ENCODE results near the gene DPP4. TPM values are rescaled to one million over a fixed set of nuclear protein-coding genes. Genes with fewer than 3 reads are reported as not detected.
"Not testable (repeated sequence)": the region's sequence is repeated elsewhere in the genome, so short reads cannot be mapped to it uniquely, and the experiment has no call there.

Gene DPP4
- total and polyA plus RNA-seq, 4 donors = 7.2 to 51.6 (median 21.3) TPM

DNA sequence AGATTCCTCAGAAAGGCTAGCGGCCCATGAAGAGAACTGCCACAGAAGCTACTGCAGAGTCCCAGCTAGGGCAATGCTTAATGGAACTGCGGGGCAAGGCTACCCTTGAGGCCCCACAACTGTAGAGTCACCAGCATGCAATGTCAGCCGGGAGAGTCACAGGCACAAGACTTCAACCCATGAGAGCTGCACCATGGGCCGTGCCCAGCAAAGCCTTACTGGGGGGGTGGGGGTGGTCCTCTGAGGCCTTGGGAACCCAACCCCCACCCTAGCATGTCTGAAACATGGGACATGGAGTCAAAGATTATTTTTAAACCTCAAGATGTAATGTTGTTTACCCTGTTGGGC lies 20.2 kb downstream of the DPP4 start:
- no peak for ATAC-seq (ENCODE audit: insufficient read depth, low FRiP score)

DNA sequence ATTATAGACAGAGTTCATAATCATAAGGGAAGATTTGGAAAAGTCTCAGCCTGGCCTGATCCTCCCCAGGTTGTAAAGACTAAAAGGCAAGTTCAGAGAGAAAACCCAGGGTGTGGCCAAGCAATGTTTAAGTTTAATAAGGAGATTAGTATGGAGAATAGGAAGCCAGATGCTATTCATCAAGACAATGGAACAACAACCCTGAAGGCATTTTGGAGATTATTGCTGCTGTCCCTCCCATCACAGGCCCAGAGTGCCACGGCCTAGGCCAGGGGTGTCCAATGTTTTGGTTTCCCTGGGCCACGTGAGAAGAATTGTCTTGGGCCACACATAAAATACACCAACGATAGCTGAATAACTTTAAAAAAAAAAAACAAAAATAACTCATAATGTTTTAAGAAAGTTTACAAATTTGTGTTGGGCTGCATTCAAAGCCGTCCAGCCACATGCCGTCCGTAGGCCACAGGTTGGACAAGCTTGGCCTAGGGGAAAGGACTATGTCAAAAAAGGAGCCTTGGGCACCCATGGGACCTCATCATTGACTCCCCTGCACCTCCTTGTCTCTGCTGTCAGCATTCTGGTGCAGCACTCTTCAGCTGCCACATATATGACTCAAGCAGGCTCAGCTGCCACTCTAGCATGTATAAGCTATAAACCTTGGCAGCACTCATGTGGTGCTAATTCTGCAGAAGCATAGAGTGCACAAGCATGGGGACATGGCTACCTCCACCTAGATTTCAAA lies 20.8 kb downstream of the DPP4 start:
- TF ChIP-seq, protein P1, sequence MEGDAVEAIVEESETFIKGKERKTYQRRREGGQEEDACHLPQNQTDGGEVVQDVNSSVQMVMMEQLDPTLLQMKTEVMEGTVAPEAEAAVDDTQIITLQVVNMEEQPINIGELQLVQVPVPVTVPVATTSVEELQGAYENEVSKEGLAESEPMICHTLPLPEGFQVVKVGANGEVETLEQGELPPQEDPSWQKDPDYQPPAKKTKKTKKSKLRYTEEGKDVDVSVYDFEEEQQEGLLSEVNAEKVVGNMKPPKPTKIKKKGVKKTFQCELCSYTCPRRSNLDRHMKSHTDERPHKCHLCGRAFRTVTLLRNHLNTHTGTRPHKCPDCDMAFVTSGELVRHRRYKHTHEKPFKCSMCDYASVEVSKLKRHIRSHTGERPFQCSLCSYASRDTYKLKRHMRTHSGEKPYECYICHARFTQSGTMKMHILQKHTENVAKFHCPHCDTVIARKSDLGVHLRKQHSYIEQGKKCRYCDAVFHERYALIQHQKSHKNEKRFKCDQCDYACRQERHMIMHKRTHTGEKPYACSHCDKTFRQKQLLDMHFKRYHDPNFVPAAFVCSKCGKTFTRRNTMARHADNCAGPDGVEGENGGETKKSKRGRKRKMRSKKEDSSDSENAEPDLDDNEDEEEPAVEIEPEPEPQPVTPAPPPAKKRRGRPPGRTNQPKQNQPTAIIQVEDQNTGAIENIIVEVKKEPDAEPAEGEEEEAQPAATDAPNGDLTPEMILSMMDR (IDR thresholded peaks at IDR 0.05; ENCODE audit: control extremely low read depth, extremely low read depth) = no peak
- Histone ChIP-seq H3K36me3 (ENCODE audit: control insufficient read depth in 4 of 4, insufficient read depth in 4 of 4, low read length in 4 of 4) (no peaks in the 10 kb centered on the region), H3K27me3 (ENCODE audit: control insufficient read depth in 3 of 3, insufficient read depth in 3 of 3, low read length in 2 of 3) (no peaks in the 10 kb centered on the region), H3K9ac (ENCODE audit: insufficient read depth in 1 of 2, low read length in 2 of 2) (no peak overlapping the region), H3K9me3 (ENCODE audit: control insufficient read depth in 4 of 4, insufficient read depth in 3 of 4, low read length in 3 of 4) (peaks cover 0 to 8% (median 1%) of the 10 kb centered on the region in 4 donors), H3K4me3 (no peak overlapping the region), H3K4me1 (ENCODE audit: control insufficient read depth in 5 of 5, insufficient read depth in 5 of 5, low read length in 5 of 5) (peaks cover 0 to 1% (median 0%) of the 10 kb centered on the region in 5 donors), H3K27ac (ENCODE audit: low read depth in 1 of 2, low read length in 1 of 2) (no peak overlapping the region)
- no peak for ATAC-seq (ENCODE audit: insufficient read depth, low FRiP score)
- WGBS, 2 donors = 84 to 91% methylated on average over 6 of the region's 6 CpGs
- DNase-seq = no peak

More for the DNA sequence above, 20.2 kb downstream of the DPP4 start:
- peaks cover 0 to 1% (median 0%) of the 10 kb centered on the region in 5 donors for H3K4me1 ChIP-seq (ENCODE audit: control insufficient read depth in 5 of 5, insufficient read depth in 5 of 5, low read length in 5 of 5)
- no peak overlapping the region for H3K9ac ChIP-seq (ENCODE audit: insufficient read depth in 1 of 2, low read length in 2 of 2)
- H3K27me3 ChIP-seq (ENCODE audit: control insufficient read depth in 3 of 3, insufficient read depth in 3 of 3, low read length in 2 of 3) = no peaks in the 10 kb centered on the region
- H3K4me3 ChIP-seq = no peak overlapping the region
- H3K27ac ChIP-seq (ENCODE audit: low read depth in 1 of 2, low read length in 1 of 2) = no peak overlapping the region
- WGBS, 2 donors = 96 to 99% methylated on average over 4 of the region's 4 CpGs
- TF ChIP-seq, protein P1 (IDR thresholded peaks at IDR 0.05; ENCODE audit: control extremely low read depth, extremely low read depth) = no peak
- peaks cover 0 to 8% (median 1%) of the 10 kb centered on the region in 4 donors for H3K9me3 ChIP-seq (ENCODE audit: control insufficient read depth in 4 of 4, insufficient read depth in 3 of 4, low read length in 3 of 4)
- H3K36me3 ChIP-seq (ENCODE audit: control insufficient read depth in 4 of 4, insufficient read depth in 4 of 4, low read length in 4 of 4) = no peaks in the 10 kb centered on the region
- no peak for DNase-seq

DNA sequence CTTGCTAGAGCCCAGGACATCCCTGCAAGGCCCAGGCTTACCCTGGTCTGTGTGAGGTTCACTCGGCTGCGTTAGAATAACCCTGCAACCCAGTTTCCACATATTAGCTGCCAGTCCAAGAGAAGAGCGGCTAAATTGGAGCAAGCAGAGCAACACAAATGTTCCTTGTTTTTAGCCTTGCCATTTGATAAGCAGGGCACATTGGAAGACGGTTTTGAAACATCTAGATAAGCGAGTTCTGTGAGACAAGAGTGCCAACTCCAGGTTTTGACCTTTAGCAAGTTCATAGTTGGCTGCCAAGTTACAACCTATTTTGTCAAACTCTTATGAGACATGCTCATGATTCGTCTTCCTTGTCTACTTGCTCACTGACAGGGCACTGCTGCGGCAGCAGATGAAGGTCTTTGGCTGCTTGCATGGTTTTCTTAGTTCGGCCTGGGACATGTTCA lies 23.5 kb downstream of the DPP4 start:
- 83 to 86% methylated on average over 8 of the region's 8 CpGs for WGBS, 2 donors
- Histone ChIP-seq H3K9me3 (ENCODE audit: control insufficient read depth in 4 of 4, insufficient read depth in 3 of 4, low read length in 3 of 4) (no peaks in the 10 kb centered on the region), H3K27me3 (ENCODE audit: control insufficient read depth in 3 of 3, insufficient read depth in 3 of 3, low read length in 2 of 3) (no peaks in the 10 kb centered on the region), H3K9ac (ENCODE audit: insufficient read depth in 1 of 2, low read length in 2 of 2) (no peak overlapping the region), H3K4me3 (no peak overlapping the region), H3K36me3 (ENCODE audit: control insufficient read depth in 4 of 4, insufficient read depth in 4 of 4, low read length in 4 of 4) (no peaks in the 10 kb centered on the region), H3K4me1 (ENCODE audit: control insufficient read depth in 5 of 5, insufficient read depth in 5 of 5, low read length in 5 of 5) (peaks cover 0 to 1% (median 0%) of the 10 kb centered on the region in 5 donors), H3K27ac (ENCODE audit: low read depth in 1 of 2, low read length in 1 of 2) (peak overlapping the region in 1 of 2 donors; percentile 5)
- TF ChIP-seq, protein P1 (IDR thresholded peaks at IDR 0.05; ENCODE audit: control extremely low read depth, extremely low read depth) = no peak
- DNase-seq = no peak
- no peak for ATAC-seq (ENCODE audit: insufficient read depth, low FRiP score)

DNA sequence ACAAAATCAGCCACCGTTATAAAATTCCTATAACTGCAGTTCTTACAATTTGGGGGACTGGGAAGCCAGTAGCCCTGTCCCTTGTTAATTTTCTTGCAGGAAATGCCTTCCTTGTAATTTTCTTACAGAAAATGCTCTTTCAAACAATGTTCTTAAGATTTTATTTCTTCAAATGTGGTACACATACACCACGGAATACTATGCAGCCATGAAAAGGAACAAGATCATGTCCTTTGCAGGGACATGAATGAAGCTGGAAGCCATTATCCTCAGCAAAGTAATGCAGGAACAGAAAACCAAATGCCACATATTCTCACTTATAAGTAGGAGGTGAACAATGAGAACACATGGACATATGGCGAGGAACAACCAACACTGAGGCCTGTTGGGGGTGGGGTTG lies 24.9 kb downstream of the DPP4 start:
- not testable (repeated sequence) for DNase-seq; H3K9ac ChIP-seq (ENCODE audit: insufficient read depth in 1 of 2, low read length in 2 of 2); H3K9me3 ChIP-seq (ENCODE audit: control insufficient read depth in 4 of 4, insufficient read depth in 3 of 4, low read length in 3 of 4); H3K4me1 ChIP-seq (ENCODE audit: control insufficient read depth in 5 of 5, insufficient read depth in 5 of 5, low read length in 5 of 5); ATAC-seq (ENCODE audit: insufficient read depth, low FRiP score); H3K27ac ChIP-seq (ENCODE audit: low read depth in 1 of 2, low read length in 1 of 2); H3K36me3 ChIP-seq (ENCODE audit: control insufficient read depth in 4 of 4, insufficient read depth in 4 of 4, low read length in 4 of 4); H3K4me3 ChIP-seq; H3K27me3 ChIP-seq (ENCODE audit: control insufficient read depth in 3 of 3, insufficient read depth in 3 of 3, low read length in 2 of 3)
- 97 to 98% methylated on average over 3 of the region's 3 CpGs for WGBS, 2 donors

Data from lung (tissue), 12 donors.